KOPT-K1 (cell line): Measurements from ENCODE around the gene FES.

Experiments
- H3K27ac ChIP-seq: fragments of 200-600 bp; sonication (generic); 2 replicates; pipeline ENCODE4 v1.5.1; 2016; ENCODE audit warnings: antibody characterized with exemption, mild to moderate bottlenecking, low read depth, low read length; ENCODE audit not compliant: poor library complexity, severe bottlenecking
- H3K36me3 ChIP-seq: fragments of 200-600 bp; sonication (generic); 2 replicates; pipeline ENCODE4 v1.5.1; 2017; ENCODE audit warnings: antibody characterized with exemption, mild to moderate bottlenecking, low read length, moderate library complexity; ENCODE audit not compliant: insufficient read depth
- H3K9me3 ChIP-seq: fragments of 200-600 bp; sonication (generic); 2 replicates; pipeline ENCODE4 v1.5.1; 2017; ENCODE audit warnings: antibody characterized with exemption, low read length, mild to moderate bottlenecking; ENCODE audit not compliant: insufficient read depth, poor library complexity, severe bottlenecking

FES gene

GRCh38 chr15:90931828-90932659 lies 47.7 kb downstream of the FES start, which contains the start of gene HDDC3:
Gene HDDC3, minus strand, starts transcription at chr15:90932549. Its CDS starts 9 bp downstream, at chr15:90932540.
- Histone ChIP-seq H3K36me3 (peaks cover 9% of the 10 kb centered on the region; the same call in 1 of the 2 replicates), H3K9me3 (no peaks in the 10 kb centered on the region), H3K27ac (peak within 1 kb of the TSS; percentile 85)

- Histone ChIP-seq H3K9me3 (no peaks in the 10 kb centered on the region), H3K36me3 (peaks cover 10% of the 10 kb centered on the region; the same call in 1 of the 2 replicates), H3K27ac (peak overlapping the region; percentile 85)
Measured at GRCh38 chr15:90932660-90932991, 48.3 kb downstream of the FES start.

- H3K9me3 ChIP-seq = no peaks in the 10 kb centered on the region
- H3K27ac ChIP-seq = no peak overlapping the region
- H3K36me3 ChIP-seq = peaks cover 13% of the 10 kb centered on the region; the same call in 1 of the 2 replicates
Measured at GRCh38 chr15:90933301-90933700, 49.0 kb downstream of the FES start.

- H3K9me3 ChIP-seq = no peaks in the 10 kb centered on the region
- H3K36me3 ChIP-seq = peaks cover 20% of the 10 kb centered on the region
- H3K27ac ChIP-seq = peak overlapping the region; percentile 65
Measured at GRCh38 chr15:90934256-90934948, 50.1 kb downstream of the FES start.

GRCh38 chr15:90934949-90935751 lies 50.8 kb downstream of the FES start, which contains the start of gene UNC45A:
Gene UNC45A, plus strand, starts transcription at chr15:90935285. Its CDS starts 40 bp downstream, at chr15:90935325.
- peaks cover 27% of the 10 kb centered on the region for H3K36me3 ChIP-seq
- peak within 1 kb of the TSS; percentile 65 for H3K27ac ChIP-seq
- H3K9me3 ChIP-seq = no peaks in the 10 kb centered on the region

GRCh38 chr15:90936823-90937222 lies 52.5 kb downstream of the FES start:
- Histone ChIP-seq H3K27ac (no peak overlapping the region), H3K36me3 (peaks cover 43% of the 10 kb centered on the region), H3K9me3 (no peaks in the 10 kb centered on the region)

GRCh38 chr15:90938261-90938660 lies 54.0 kb downstream of the FES start:
- H3K36me3 ChIP-seq = peaks cover 58% of the 10 kb centered on the region
- H3K27ac ChIP-seq = no peak overlapping the region
- no peaks in the 10 kb centered on the region for H3K9me3 ChIP-seq

GRCh38 chr15:90939756-90940155 lies 55.5 kb downstream of the FES start:
- peaks cover 73% of the 10 kb centered on the region for H3K36me3 ChIP-seq
- H3K27ac ChIP-seq = no peak overlapping the region
- no peaks in the 10 kb centered on the region for H3K9me3 ChIP-seq

GRCh38 chr15:90941038-90941437 lies 56.7 kb downstream of the FES start:
- Histone ChIP-seq H3K36me3 (peaks cover 78% of the 10 kb centered on the region), H3K9me3 (no peaks in the 10 kb centered on the region), H3K27ac (no peak overlapping the region)

- Histone ChIP-seq H3K36me3 (peaks cover 83% of the 10 kb centered on the region), H3K9me3 (no peaks in the 10 kb centered on the region), H3K27ac (no peak overlapping the region)
Measured at GRCh38 chr15:90942354-90943120, 58.2 kb downstream of the FES start.

GRCh38 chr15:90945091-90945490 lies 60.8 kb downstream of the FES start:
- peaks cover 89% of the 10 kb centered on the region for H3K36me3 ChIP-seq

More at GRCh38 chr15:90945091-90945490, 60.8 kb downstream of the FES start:
- H3K27ac ChIP-seq = no peak overlapping the region
- H3K9me3 ChIP-seq = no peaks in the 10 kb centered on the region
